Astrocyte (in vitro differentiated cells and primary cell): ENCODE data around the gene PTPRN2. TPM values are rescaled to one million over a fixed set of nuclear protein-coding genes. Genes with fewer than 3 reads are reported as not detected.

ENCODE experiments used
- DNase-seq: peaks from one replicate; pipeline ENCODE4 v3.0.0-alpha.2; 2010; ENCODE audit warnings: low read depth
- FAIRE-seq: peaks from 2 replicates; lab custom pipeline; 2011; peaks lifted over from hg19 to GRCh38; lab: Jason Lieb, UNC
- H2AFZ ChIP-seq: 2 replicates; pipeline ENCODE4 v1.6.0; 2012; ENCODE audit warnings: low read depth, low read length, inconsistent platforms
- H3K27ac ChIP-seq: 2 replicates; pipeline ENCODE4 v1.5.1; 2011; ENCODE audit warnings: low read depth, low read length, inconsistent platforms
- H3K27me3 ChIP-seq: 2 replicates; pipeline ENCODE4 v1.6.0; 2011; ENCODE audit warnings: low read length, inconsistent platforms; ENCODE audit not compliant: insufficient read depth
- H3K36me3 ChIP-seq: 2 replicates; pipeline ENCODE4 v1.5.1; 2011; ENCODE audit warnings: low read length, inconsistent platforms; ENCODE audit not compliant: insufficient read depth
- H3K4me1 ChIP-seq: 2 replicates; pipeline ENCODE4 v1.5.1; 2011; ENCODE audit warnings: low read length, inconsistent platforms; ENCODE audit not compliant: insufficient read depth
- H3K4me2 ChIP-seq: 2 replicates; pipeline ENCODE4 v1.6.0; 2012; ENCODE audit warnings: low read length, inconsistent platforms
- H3K4me3 ChIP-seq: 2 replicates; pipeline ENCODE4 v1.5.1; 2011; ENCODE audit warnings: low read depth, mild to moderate bottlenecking, low read length, inconsistent platforms; ENCODE audit not compliant: insufficient read depth
- H3K79me2 ChIP-seq: 2 replicates; pipeline ENCODE4 v1.6.0; 2012; ENCODE audit warnings: mild to moderate bottlenecking, low read length, inconsistent platforms; ENCODE audit not compliant: insufficient read depth
- H3K9ac ChIP-seq: 2 replicates; pipeline ENCODE4 v1.6.0; 2012; ENCODE audit warnings: mild to moderate bottlenecking, low read length, inconsistent platforms
- H3K9me3 ChIP-seq: 2 replicates; pipeline ENCODE4 v1.5.1; 2012; ENCODE audit warnings: low read depth, mild to moderate bottlenecking, low read length, inconsistent platforms; ENCODE audit not compliant: insufficient read depth
- H4K20me1 ChIP-seq: 2 replicates; pipeline ENCODE4 v1.6.0; 2012; ENCODE audit warnings: low read length, inconsistent platforms; ENCODE audit not compliant: insufficient read depth
- H3K27ac Mint-ChIP-seq: one replicate; pipeline ENCODE4 v1.8.0; 2021; ENCODE audit warnings: mild to moderate bottlenecking, mixed read lengths; ENCODE audit not compliant: unreplicated experiment
- H3K27me3 Mint-ChIP-seq: one replicate; pipeline ENCODE4 v1.8.0; 2021; ENCODE audit warnings: low read depth, mixed read lengths; ENCODE audit not compliant: unreplicated experiment
- H3K36me3 Mint-ChIP-seq: one replicate; pipeline ENCODE4 v1.8.0; 2021; ENCODE audit warnings: low read depth, mixed read lengths; ENCODE audit not compliant: unreplicated experiment
- H3K4me1 Mint-ChIP-seq: one replicate; pipeline ENCODE4 v1.8.0; 2021; ENCODE audit warnings: low read depth, mixed read lengths; ENCODE audit not compliant: unreplicated experiment
- H3K4me3 Mint-ChIP-seq: one replicate; pipeline ENCODE4 v1.8.0; 2021; ENCODE audit warnings: mild to moderate bottlenecking, moderate library complexity, mixed read lengths; ENCODE audit not compliant: unreplicated experiment
- H3K9me3 Mint-ChIP-seq: one replicate; pipeline ENCODE4 v1.8.0; 2021; ENCODE audit warnings: mild to moderate bottlenecking, mixed read lengths; ENCODE audit not compliant: unreplicated experiment
- CTCF ChIP-seq: IDR thresholded peaks from 2 replicates; pipeline ENCODE4 v1.5.1; 2011; ENCODE audit warnings: low read depth, mild to moderate bottlenecking, inconsistent platforms, low read length, moderate library complexity; ENCODE audit not compliant: insufficient read depth
- EZH2 ChIP-seq: IDR thresholded peaks from 2 replicates; pipeline ENCODE4 v1.6.1; 2012; ENCODE audit warnings: mild to moderate bottlenecking, low read length, inconsistent platforms; ENCODE audit not compliant: insufficient read depth
- total RNA-seq: library from RNA; stranded (reverse); gene quantifications from 2 replicates; pipeline ENCODE4 v1.2.1, GENCODE V29; 2021

Gene PTPRN2
- total RNA-seq, 1 donor from 2014 or later: 0.09 TPM

DNA sequence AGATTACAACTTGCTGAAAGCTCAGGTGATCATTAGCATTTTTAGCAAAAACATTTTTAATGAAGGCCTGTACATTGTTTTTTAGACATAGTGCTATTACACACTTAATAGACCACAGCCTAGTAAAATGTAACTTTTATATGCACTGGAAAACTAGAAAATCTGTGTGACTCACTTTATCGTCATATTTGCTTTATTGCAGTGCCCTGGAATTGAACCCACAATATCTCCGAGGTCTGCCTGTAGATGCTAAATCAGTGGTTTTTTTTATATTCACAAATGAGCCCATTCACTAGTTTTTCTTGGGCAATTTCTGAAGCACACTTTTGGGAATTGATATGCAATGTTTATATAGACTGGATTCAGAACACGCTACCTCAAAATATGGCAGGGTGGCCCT, 105.1 kb downstream of the PTPRN2 start:
- no peak overlapping the region for H3K4me2 ChIP-seq

GRCh38 chr7:158479664-158480025, 108.0 kb downstream of the PTPRN2 start:
- no peak overlapping the region for H3K4me3 Mint-ChIP-seq
- TF ChIP-seq EZH2 (no peak), CTCF (no peak)
- no peaks in the 10 kb centered on the region for H3K36me3 Mint-ChIP-seq
- H3K9me3 ChIP-seq: no peaks in the 10 kb centered on the region
- no peak overlapping the region for H3K4me2 ChIP-seq
- no peak overlapping the region for H3K27ac ChIP-seq
- no peaks in the 10 kb centered on the region for H4K20me1 ChIP-seq
- no peak overlapping the region for H2AFZ ChIP-seq
- no peaks in the 10 kb centered on the region for H3K79me2 ChIP-seq
- H3K4me3 ChIP-seq: no peak overlapping the region
- DNase-seq: no peak
- H3K27ac Mint-ChIP-seq: no peak overlapping the region
- H3K4me1 Mint-ChIP-seq: no peaks in the 10 kb centered on the region
- no peak for FAIRE-seq
- H3K27me3 ChIP-seq: no peaks in the 10 kb centered on the region
- no peaks in the 10 kb centered on the region for H3K4me1 ChIP-seq
- H3K9me3 Mint-ChIP-seq: peaks cover 3% of the 10 kb centered on the region
- no peaks in the 10 kb centered on the region for H3K36me3 ChIP-seq
- H3K27me3 Mint-ChIP-seq: peaks cover 3% of the 10 kb centered on the region
- no peak overlapping the region for H3K9ac ChIP-seq

More for the DNA sequence above, 105.1 kb downstream of the PTPRN2 start:
- H4K20me1 ChIP-seq: no peaks in the 10 kb centered on the region
- TF ChIP-seq CTCF (no peak), EZH2 (no peak)
- no peaks in the 10 kb centered on the region for H3K79me2 ChIP-seq
- no peak overlapping the region for H3K27ac ChIP-seq
- Mint-ChIP-seq H3K27me3 (peaks cover 8% of the 10 kb centered on the region), H3K4me3 (no peak overlapping the region), H3K36me3 (no peaks in the 10 kb centered on the region), H3K4me1 (no peaks in the 10 kb centered on the region), H3K9me3 (peaks cover 12% of the 10 kb centered on the region), H3K27ac (no peak overlapping the region)
- H3K4me1 ChIP-seq: no peaks in the 10 kb centered on the region
- no peak overlapping the region for H3K9ac ChIP-seq
- no peak overlapping the region for H3K4me3 ChIP-seq
- no peak overlapping the region for H2AFZ ChIP-seq
- no peak for FAIRE-seq
- peaks cover 4% of the 10 kb centered on the region for H3K9me3 ChIP-seq
- H3K27me3 ChIP-seq: no peaks in the 10 kb centered on the region
- DNase-seq: no peak
- H3K36me3 ChIP-seq: no peaks in the 10 kb centered on the region

GRCh38 chr7:158479021-158479663, 108.5 kb downstream of the PTPRN2 start:
- H3K4me1 Mint-ChIP-seq: no peaks in the 10 kb centered on the region
- H3K4me3 Mint-ChIP-seq: no peak overlapping the region
- TF ChIP-seq CTCF (no peak), EZH2 (no peak)
- no peaks in the 10 kb centered on the region for H3K4me1 ChIP-seq
- no peak for DNase-seq
- no peak overlapping the region for H3K27ac ChIP-seq
- H3K27me3 Mint-ChIP-seq: peaks cover 3% of the 10 kb centered on the region
- H3K9me3 ChIP-seq: no peaks in the 10 kb centered on the region
- no peak overlapping the region for H3K27ac Mint-ChIP-seq
- H3K36me3 Mint-ChIP-seq: no peaks in the 10 kb centered on the region
- no peak overlapping the region for H3K9ac ChIP-seq
- no peak overlapping the region for H2AFZ ChIP-seq
- H3K9me3 Mint-ChIP-seq: peaks cover 3% of the 10 kb centered on the region
- no peaks in the 10 kb centered on the region for H3K79me2 ChIP-seq
- no peak overlapping the region for H3K4me2 ChIP-seq
- H4K20me1 ChIP-seq: no peaks in the 10 kb centered on the region
- no peaks in the 10 kb centered on the region for H3K27me3 ChIP-seq
- H3K36me3 ChIP-seq: no peaks in the 10 kb centered on the region
- no peak overlapping the region for H3K4me3 ChIP-seq
- FAIRE-seq: no peak
